Measurements from ENCODE around the gene PRKG1.

The PRKG1 gene

DNA sequence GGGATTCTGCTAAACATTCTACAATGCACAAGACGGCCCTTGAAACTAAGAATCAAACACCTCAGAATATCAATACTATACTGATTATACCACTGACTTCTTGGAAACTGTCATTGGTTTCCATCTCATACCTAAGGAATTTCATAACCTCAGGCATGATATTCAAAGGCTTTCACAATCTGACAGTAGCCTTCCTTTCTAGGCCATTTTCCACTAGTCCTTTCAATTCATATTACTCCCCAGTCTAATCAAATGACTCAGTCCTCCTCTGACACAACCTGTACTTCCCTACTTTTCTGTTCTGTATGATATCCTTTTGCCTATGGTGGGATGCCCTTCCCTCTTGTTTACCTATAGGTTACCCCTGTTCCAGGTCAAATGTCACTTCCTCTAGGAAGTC is 576.8 kb downstream of the PRKG1 start:
- no peak for TF ChIP-seq SPI1 (IDR thresholded peaks at IDR 0.05; ENCODE audit: borderline replicate concordance, low read depth)
- TF ChIP-seq, protein P1, sequence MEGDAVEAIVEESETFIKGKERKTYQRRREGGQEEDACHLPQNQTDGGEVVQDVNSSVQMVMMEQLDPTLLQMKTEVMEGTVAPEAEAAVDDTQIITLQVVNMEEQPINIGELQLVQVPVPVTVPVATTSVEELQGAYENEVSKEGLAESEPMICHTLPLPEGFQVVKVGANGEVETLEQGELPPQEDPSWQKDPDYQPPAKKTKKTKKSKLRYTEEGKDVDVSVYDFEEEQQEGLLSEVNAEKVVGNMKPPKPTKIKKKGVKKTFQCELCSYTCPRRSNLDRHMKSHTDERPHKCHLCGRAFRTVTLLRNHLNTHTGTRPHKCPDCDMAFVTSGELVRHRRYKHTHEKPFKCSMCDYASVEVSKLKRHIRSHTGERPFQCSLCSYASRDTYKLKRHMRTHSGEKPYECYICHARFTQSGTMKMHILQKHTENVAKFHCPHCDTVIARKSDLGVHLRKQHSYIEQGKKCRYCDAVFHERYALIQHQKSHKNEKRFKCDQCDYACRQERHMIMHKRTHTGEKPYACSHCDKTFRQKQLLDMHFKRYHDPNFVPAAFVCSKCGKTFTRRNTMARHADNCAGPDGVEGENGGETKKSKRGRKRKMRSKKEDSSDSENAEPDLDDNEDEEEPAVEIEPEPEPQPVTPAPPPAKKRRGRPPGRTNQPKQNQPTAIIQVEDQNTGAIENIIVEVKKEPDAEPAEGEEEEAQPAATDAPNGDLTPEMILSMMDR (IDR thresholded peaks at IDR 0.05; ENCODE audit: insufficient read depth, low read length) = no peak
- TF ChIP-seq, protein P2, sequence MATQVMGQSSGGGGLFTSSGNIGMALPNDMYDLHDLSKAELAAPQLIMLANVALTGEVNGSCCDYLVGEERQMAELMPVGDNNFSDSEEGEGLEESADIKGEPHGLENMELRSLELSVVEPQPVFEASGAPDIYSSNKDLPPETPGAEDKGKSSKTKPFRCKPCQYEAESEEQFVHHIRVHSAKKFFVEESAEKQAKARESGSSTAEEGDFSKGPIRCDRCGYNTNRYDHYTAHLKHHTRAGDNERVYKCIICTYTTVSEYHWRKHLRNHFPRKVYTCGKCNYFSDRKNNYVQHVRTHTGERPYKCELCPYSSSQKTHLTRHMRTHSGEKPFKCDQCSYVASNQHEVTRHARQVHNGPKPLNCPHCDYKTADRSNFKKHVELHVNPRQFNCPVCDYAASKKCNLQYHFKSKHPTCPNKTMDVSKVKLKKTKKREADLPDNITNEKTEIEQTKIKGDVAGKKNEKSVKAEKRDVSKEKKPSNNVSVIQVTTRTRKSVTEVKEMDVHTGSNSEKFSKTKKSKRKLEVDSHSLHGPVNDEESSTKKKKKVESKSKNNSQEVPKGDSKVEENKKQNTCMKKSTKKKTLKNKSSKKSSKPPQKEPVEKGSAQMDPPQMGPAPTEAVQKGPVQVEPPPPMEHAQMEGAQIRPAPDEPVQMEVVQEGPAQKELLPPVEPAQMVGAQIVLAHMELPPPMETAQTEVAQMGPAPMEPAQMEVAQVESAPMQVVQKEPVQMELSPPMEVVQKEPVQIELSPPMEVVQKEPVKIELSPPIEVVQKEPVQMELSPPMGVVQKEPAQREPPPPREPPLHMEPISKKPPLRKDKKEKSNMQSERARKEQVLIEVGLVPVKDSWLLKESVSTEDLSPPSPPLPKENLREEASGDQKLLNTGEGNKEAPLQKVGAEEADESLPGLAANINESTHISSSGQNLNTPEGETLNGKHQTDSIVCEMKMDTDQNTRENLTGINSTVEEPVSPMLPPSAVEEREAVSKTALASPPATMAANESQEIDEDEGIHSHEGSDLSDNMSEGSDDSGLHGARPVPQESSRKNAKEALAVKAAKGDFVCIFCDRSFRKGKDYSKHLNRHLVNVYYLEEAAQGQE (IDR thresholded peaks at IDR 0.05; ENCODE audit: insufficient replicate concordance, low read depth) = no peak
- TF ChIP-seq GABPA (IDR thresholded peaks at IDR 0.05; ENCODE audit: low read depth) = no peak
- no peak for TF ChIP-seq POLR2AphosphoS5 (IDR thresholded peaks at IDR 0.05; ENCODE audit: low read depth)
- no peak for DNase-seq (ENCODE audit: low read depth in 1 of 2, low spot score in 1 of 2)
- H3K27me3 ChIP-seq (ENCODE audit: insufficient read depth, poor library complexity, severe bottlenecking) = no peaks in the 10 kb centered on the region
- H3K27ac ChIP-seq (replicated peaks) = no peak overlapping the region
- H3K4me3 ChIP-seq (replicated peaks; ENCODE audit: insufficient read depth, low read length) = no peak overlapping the region

- no peaks in the 10 kb centered on the region for H3K27me3 ChIP-seq (ENCODE audit: insufficient read depth, poor library complexity, severe bottlenecking)
- TF ChIP-seq SPI1 (IDR thresholded peaks at IDR 0.05; ENCODE audit: borderline replicate concordance, low read depth) = no peak
- TF ChIP-seq POLR2AphosphoS5 (IDR thresholded peaks at IDR 0.05; ENCODE audit: low read depth) = no peak
- TF ChIP-seq GABPA (IDR thresholded peaks at IDR 0.05; ENCODE audit: low read depth) = no peak
- TF ChIP-seq, protein P1 (IDR thresholded peaks at IDR 0.05; ENCODE audit: insufficient read depth, low read length) = no peak
- TF ChIP-seq, protein P2 (IDR thresholded peaks at IDR 0.05; ENCODE audit: insufficient replicate concordance, low read depth) = no peak
- no peak for DNase-seq (ENCODE audit: low read depth in 1 of 2, low spot score in 1 of 2)
- H3K4me3 ChIP-seq (replicated peaks; ENCODE audit: insufficient read depth, low read length) = no peak overlapping the region
- H3K27ac ChIP-seq (replicated peaks) = no peak overlapping the region
Observed at GRCh38 chr10:51653025-51653424, 578.7 kb downstream of the PRKG1 start.

GRCh38 chr10:51654918-51655317 is 580.6 kb downstream of the PRKG1 start:
- TF ChIP-seq SPI1 (IDR thresholded peaks at IDR 0.05; ENCODE audit: borderline replicate concordance, low read depth) = no peak
- no peak overlapping the region for H3K27ac ChIP-seq (replicated peaks)
- no peak for DNase-seq (ENCODE audit: low read depth in 1 of 2, low spot score in 1 of 2)
- no peak overlapping the region for H3K4me3 ChIP-seq (replicated peaks; ENCODE audit: insufficient read depth, low read length)
- no peaks in the 10 kb centered on the region for H3K27me3 ChIP-seq (ENCODE audit: insufficient read depth, poor library complexity, severe bottlenecking)

- Histone ChIP-seq H3K4me3 (replicated peaks; ENCODE audit: insufficient read depth, low read length) (no peak overlapping the region), H3K27ac (replicated peaks) (no peak overlapping the region), H3K27me3 (ENCODE audit: insufficient read depth, poor library complexity, severe bottlenecking) (no peaks in the 10 kb centered on the region)
- no peak for TF ChIP-seq GABPA (IDR thresholded peaks at IDR 0.05; ENCODE audit: low read depth)
- DNase-seq (ENCODE audit: low read depth in 1 of 2, low spot score in 1 of 2) = no peak
Observed at GRCh38 chr10:51656503-51656902, 582.2 kb downstream of the PRKG1 start.

DNA sequence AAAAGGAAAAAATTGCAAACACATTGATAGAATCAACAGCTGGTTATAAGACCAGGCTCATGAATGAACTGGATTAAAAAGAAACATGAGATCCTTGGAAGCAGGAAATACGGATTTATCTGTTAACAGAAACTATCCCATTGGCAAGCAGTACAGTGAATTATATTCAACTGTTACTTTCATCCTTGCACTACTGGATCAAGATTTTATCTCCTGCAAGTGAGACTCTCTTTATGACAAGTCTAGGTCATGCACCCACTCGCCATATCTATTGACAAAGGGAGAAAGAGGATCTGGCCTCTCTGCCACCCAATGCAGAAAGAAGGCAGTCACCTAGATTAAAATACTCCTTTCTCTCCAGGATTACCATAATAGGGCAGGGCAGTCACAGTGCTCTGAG is 583.7 kb downstream of the PRKG1 start:
- no peaks in the 10 kb centered on the region for H3K27me3 ChIP-seq (ENCODE audit: insufficient read depth, poor library complexity, severe bottlenecking)
- no peak for DNase-seq (ENCODE audit: low read depth in 1 of 2, low spot score in 1 of 2)
- H3K4me3 ChIP-seq (replicated peaks; ENCODE audit: insufficient read depth, low read length) = no peak overlapping the region
- H3K27ac ChIP-seq (replicated peaks) = no peak overlapping the region
- TF ChIP-seq SPI1 (IDR thresholded peaks at IDR 0.05; ENCODE audit: borderline replicate concordance, low read depth) = no peak
- TF ChIP-seq, protein P1 (IDR thresholded peaks at IDR 0.05; ENCODE audit: insufficient read depth, low read length) = no peak
- TF ChIP-seq GABPA (IDR thresholded peaks at IDR 0.05; ENCODE audit: low read depth) = no peak
- no peak for TF ChIP-seq POLR2AphosphoS5 (IDR thresholded peaks at IDR 0.05; ENCODE audit: low read depth)
- TF ChIP-seq, protein P2 (IDR thresholded peaks at IDR 0.05; ENCODE audit: insufficient replicate concordance, low read depth) = no peak

Data from HL-60 (cell line).